Fibroblast of lung (primary cell): ENCODE results near the gene NFKBIB.

Source experiments
- EZH2 ChIP-seq: IDR thresholded peaks from 2 replicates; pipeline ENCODE4 v1.5.1; 2012; ENCODE audit warnings: low read length, control low read depth, mild to moderate bottlenecking; ENCODE audit errors: missing control alignments
- TF ChIP-seq, protein P1 (sequence below), 2 donors: IDR thresholded peaks in 1 of 2; conservative IDR thresholded peaks in 1 of 2; 1 replicate in 1 of 2; 2 replicates in 1 of 2; pipeline ENCODE4 v1.5.1; 2011 to 2012; ENCODE audit warnings: low read length in 2 of 2, control low read depth in 1 of 2, inconsistent platforms in 1 of 2, low read depth in 1 of 2, mild to moderate bottlenecking in 1 of 2

DNA sequence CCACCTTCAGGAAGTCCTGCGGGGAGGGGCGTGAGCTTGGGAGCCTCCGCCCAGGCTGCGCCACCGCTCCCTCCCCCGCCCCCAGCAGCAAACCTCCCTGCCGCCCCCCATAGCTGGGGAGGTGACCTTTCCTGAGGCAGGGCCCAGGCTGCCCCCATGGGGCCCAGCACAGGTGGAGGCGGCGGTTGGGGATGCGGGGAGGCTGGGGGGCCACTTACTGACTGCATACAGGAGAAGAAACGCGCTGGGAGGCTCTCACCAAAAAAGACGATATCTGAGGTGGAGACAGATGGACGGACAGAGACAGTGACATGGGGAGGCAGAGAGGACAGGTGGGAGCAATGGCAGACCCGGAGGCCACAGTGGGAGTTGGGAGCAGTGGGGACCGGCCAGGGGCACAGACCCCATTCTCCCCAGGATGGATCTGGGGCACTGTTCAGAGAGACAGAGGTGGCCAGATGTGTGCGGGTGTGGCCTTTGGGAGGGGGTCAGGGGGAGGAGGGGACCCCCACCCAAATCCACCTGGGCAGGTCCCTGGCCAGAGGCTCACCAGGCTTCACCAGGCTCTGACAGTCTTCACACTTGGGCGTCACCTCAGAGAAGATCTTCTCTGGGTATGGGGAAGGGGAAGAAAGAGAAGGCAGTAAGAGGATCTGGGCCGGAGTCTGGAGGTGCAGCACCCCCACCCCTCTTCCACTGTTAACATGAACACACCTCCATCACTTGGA is 18.7 kb upstream of the NFKBIB start:
- TF ChIP-seq, protein P1, sequence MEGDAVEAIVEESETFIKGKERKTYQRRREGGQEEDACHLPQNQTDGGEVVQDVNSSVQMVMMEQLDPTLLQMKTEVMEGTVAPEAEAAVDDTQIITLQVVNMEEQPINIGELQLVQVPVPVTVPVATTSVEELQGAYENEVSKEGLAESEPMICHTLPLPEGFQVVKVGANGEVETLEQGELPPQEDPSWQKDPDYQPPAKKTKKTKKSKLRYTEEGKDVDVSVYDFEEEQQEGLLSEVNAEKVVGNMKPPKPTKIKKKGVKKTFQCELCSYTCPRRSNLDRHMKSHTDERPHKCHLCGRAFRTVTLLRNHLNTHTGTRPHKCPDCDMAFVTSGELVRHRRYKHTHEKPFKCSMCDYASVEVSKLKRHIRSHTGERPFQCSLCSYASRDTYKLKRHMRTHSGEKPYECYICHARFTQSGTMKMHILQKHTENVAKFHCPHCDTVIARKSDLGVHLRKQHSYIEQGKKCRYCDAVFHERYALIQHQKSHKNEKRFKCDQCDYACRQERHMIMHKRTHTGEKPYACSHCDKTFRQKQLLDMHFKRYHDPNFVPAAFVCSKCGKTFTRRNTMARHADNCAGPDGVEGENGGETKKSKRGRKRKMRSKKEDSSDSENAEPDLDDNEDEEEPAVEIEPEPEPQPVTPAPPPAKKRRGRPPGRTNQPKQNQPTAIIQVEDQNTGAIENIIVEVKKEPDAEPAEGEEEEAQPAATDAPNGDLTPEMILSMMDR (conservative IDR thresholded peaks at IDR 0.05 in 1 of 2, IDR thresholded peaks at IDR 0.05 in 1 of 2; ENCODE audit: low read depth in 1 of 2, low read length in 2 of 2) = no peak
- no peak for TF ChIP-seq EZH2
